ENCODE results near the gene CGNL1.

Gene CGNL1

GRCh38 chr15:57540211-57540610 lies 163.9 kb downstream of the CGNL1 start:
- H2AFZ ChIP-seq (ENCODE audit: low read length), result no peak overlapping the region
- no peaks in the 10 kb centered on the region for H3K36me3 ChIP-seq (ENCODE audit: insufficient read depth, low read length)
- H3K4me3 ChIP-seq (ENCODE audit: low read length, poor library complexity, severe bottlenecking), result no peak overlapping the region

GRCh38 chr15:57540736-57541135 lies 164.4 kb downstream of the CGNL1 start:
- no peak overlapping the region for H3K4me2 ChIP-seq (ENCODE audit: low read depth, low read length, poor library complexity, severe bottlenecking)
- no peaks in the 10 kb centered on the region for H3K9me2 ChIP-seq (replicated peaks; ENCODE audit: low read depth, low read length)
- no peak overlapping the region for H3K4me3 ChIP-seq (ENCODE audit: low read length, poor library complexity, severe bottlenecking)
- no peaks in the 10 kb centered on the region for H3K27me3 ChIP-seq (ENCODE audit: insufficient read depth, low read length, poor library complexity, severe bottlenecking)
- no peak overlapping the region for H3K9ac ChIP-seq (ENCODE audit: low read depth, low read length, poor library complexity, severe bottlenecking)
- H3K79me2 ChIP-seq (ENCODE audit: insufficient read depth, low read length), result no peaks in the 10 kb centered on the region
- H3K36me3 ChIP-seq (ENCODE audit: insufficient read depth, low read length), result no peaks in the 10 kb centered on the region
- H3F3A ChIP-seq (ENCODE audit: low read depth), result no peaks in the 10 kb centered on the region
- no peaks in the 10 kb centered on the region for H3K9me3 ChIP-seq (ENCODE audit: insufficient read depth, low read depth, low read length)
- H3K4me1 ChIP-seq (ENCODE audit: insufficient read depth, low read length, poor library complexity, severe bottlenecking), result no peaks in the 10 kb centered on the region
- no peak overlapping the region for H2AFZ ChIP-seq (ENCODE audit: low read length)
- H4K20me1 ChIP-seq (ENCODE audit: insufficient read depth, low read length, poor library complexity, severe bottlenecking), result no peaks in the 10 kb centered on the region
- TF ChIP-seq CTCF (conservative IDR thresholded peaks at IDR 0.05; ENCODE audit: low read length) (no peak), EZH2phosphoT487 (IDR thresholded peaks at IDR 0.05; ENCODE audit: borderline replicate concordance) (no peak)

More at GRCh38 chr15:57540211-57540610, 163.9 kb downstream of the CGNL1 start:
- no peaks in the 10 kb centered on the region for H3K4me1 ChIP-seq (ENCODE audit: insufficient read depth, low read length, poor library complexity, severe bottlenecking)
- no peaks in the 10 kb centered on the region for H3K27me3 ChIP-seq (ENCODE audit: insufficient read depth, low read length, poor library complexity, severe bottlenecking)
- no peak for TF ChIP-seq CTCF (conservative IDR thresholded peaks at IDR 0.05; ENCODE audit: low read length)
- H3K9me2 ChIP-seq (replicated peaks; ENCODE audit: low read depth, low read length), result no peaks in the 10 kb centered on the region
- H3K79me2 ChIP-seq (ENCODE audit: insufficient read depth, low read length), result no peaks in the 10 kb centered on the region
- no peaks in the 10 kb centered on the region for H3K9me3 ChIP-seq (ENCODE audit: insufficient read depth, low read depth, low read length)
- H4K20me1 ChIP-seq (ENCODE audit: insufficient read depth, low read length, poor library complexity, severe bottlenecking), result no peaks in the 10 kb centered on the region
- no peaks in the 10 kb centered on the region for H3F3A ChIP-seq (ENCODE audit: low read depth)
- no peak overlapping the region for H3K9ac ChIP-seq (ENCODE audit: low read depth, low read length, poor library complexity, severe bottlenecking)
- no peak overlapping the region for H3K4me2 ChIP-seq (ENCODE audit: low read depth, low read length, poor library complexity, severe bottlenecking)

GRCh38 chr15:57541271-57541670 lies 165.0 kb downstream of the CGNL1 start:
- Histone ChIP-seq H3K36me3 (ENCODE audit: insufficient read depth, low read length) (no peaks in the 10 kb centered on the region), H3K79me2 (ENCODE audit: insufficient read depth, low read length) (no peaks in the 10 kb centered on the region), H3K4me3 (ENCODE audit: low read length, poor library complexity, severe bottlenecking) (no peak overlapping the region), H3K9ac (ENCODE audit: low read depth, low read length, poor library complexity, severe bottlenecking) (no peak overlapping the region), H2AFZ (ENCODE audit: low read length) (no peak overlapping the region), H3K27me3 (ENCODE audit: insufficient read depth, low read length, poor library complexity, severe bottlenecking) (no peaks in the 10 kb centered on the region), H3K4me2 (ENCODE audit: low read depth, low read length, poor library complexity, severe bottlenecking) (no peak overlapping the region), H4K20me1 (ENCODE audit: insufficient read depth, low read length, poor library complexity, severe bottlenecking) (no peaks in the 10 kb centered on the region), H3K9me3 (ENCODE audit: insufficient read depth, low read depth, low read length) (no peaks in the 10 kb centered on the region), H3K4me1 (ENCODE audit: insufficient read depth, low read length, poor library complexity, severe bottlenecking) (no peaks in the 10 kb centered on the region), H3F3A (ENCODE audit: low read depth) (no peaks in the 10 kb centered on the region), H3K9me2 (replicated peaks; ENCODE audit: low read depth, low read length) (no peaks in the 10 kb centered on the region)
- TF ChIP-seq EZH2phosphoT487 (IDR thresholded peaks at IDR 0.05; ENCODE audit: borderline replicate concordance) (no peak), CTCF (conservative IDR thresholded peaks at IDR 0.05; ENCODE audit: low read length) (no peak)

All from Loucy (cell line).